Naive thymus-derived CD4-positive, alpha-beta T cell (primary cell): ENCODE measurements around the gene EPS8L2. TPM values are rescaled to one million over a fixed set of nuclear protein-coding genes. Genes with fewer than 3 reads are reported as not detected.

Source experiments
- ATAC-seq: fragments of 150-1000 bp; cut with Tn5 transposase; 2 replicates; pipeline ENCODE4 v1.10.0; 2021; ENCODE audit warnings: mild to moderate bottlenecking, moderate library complexity
- CTCF ChIA-PET: fragments of 350-600 bp; sonication (Branson Sonifier 250); formaldehyde crosslinking; loops from one replicate; lab custom pipeline; 2021; ENCODE audit warnings: antibody characterized with exemption; lab: Charles Lee
- POLR2A ChIA-PET: fragments of 350-600 bp; sonication (Branson Sonifier 250); formaldehyde crosslinking; loops from one replicate; lab custom pipeline; 2021; ENCODE audit warnings: antibody characterized with exemption, inconsistent platforms; lab: Charles Lee
- DNase-seq, 9 donors: peaks; one replicate each; pipeline versions ENCODE4 v3.0.0 to v3.0.0-alpha.2; 2020 to 2022; ENCODE audit warnings: mixed read lengths in 1 of 9
- H3K27ac ChIP-seq: one replicate; pipeline ENCODE4 v1.7.0; 2013; ENCODE audit warnings: mild to moderate bottlenecking, low read depth, low read length, moderate library complexity
- H3K27me3 ChIP-seq, 2 donors: one replicate each; pipeline ENCODE4 v1.7.0; 2013; ENCODE audit warnings: low read length in 2 of 2, mild to moderate bottlenecking in 2 of 2, moderate library complexity in 2 of 2; ENCODE audit not compliant: control insufficient read depth in 2 of 2, insufficient read depth in 2 of 2
- H3K36me3 ChIP-seq, 3 experiments: 1 replicate in 2 of 3; 2 replicates in 1 of 3; pipeline ENCODE4 v1.7.0; 2013; ENCODE audit warnings: low read length in 3 of 3, mild to moderate bottlenecking in 3 of 3, moderate library complexity in 1 of 3; ENCODE audit not compliant: insufficient read depth in 3 of 3, control insufficient read depth in 2 of 3
- H3K4me1 ChIP-seq, 2 donors: one replicate each; pipeline ENCODE4 v1.7.0; 2013; ENCODE audit warnings: low read length in 2 of 2, mild to moderate bottlenecking in 2 of 2, moderate library complexity in 1 of 2; ENCODE audit not compliant: control insufficient read depth in 2 of 2, insufficient read depth in 2 of 2
- H3K4me3 ChIP-seq: 2 replicates; pipeline ENCODE4 v1.7.0; 2013; ENCODE audit warnings: mild to moderate bottlenecking, low read length
- H3K9me3 ChIP-seq, 3 experiments: 1 replicate in 2 of 3; 2 replicates in 1 of 3; pipeline ENCODE4 v1.7.0; 2013; ENCODE audit warnings: low read length in 3 of 3; ENCODE audit not compliant: control insufficient read depth in 2 of 3
- H3K27ac Mint-ChIP-seq, 9 donors: one replicate each; pipeline ENCODE4 v1.8.0; 2020 to 2022; ENCODE audit warnings: mixed read lengths in 9 of 9, mild to moderate bottlenecking in 8 of 9, moderate library complexity in 5 of 9, inconsistent platforms in 2 of 9
- H3K27me3 Mint-ChIP-seq, 5 donors: one replicate each; pipeline ENCODE4 v1.8.0; 2021 to 2022; ENCODE audit warnings: mixed read lengths in 5 of 5, mild to moderate bottlenecking in 1 of 5
- H3K36me3 Mint-ChIP-seq, 5 donors: one replicate each; pipeline ENCODE4 v1.8.0; 2020 to 2022; ENCODE audit warnings: mixed read lengths in 5 of 5, mild to moderate bottlenecking in 3 of 5, inconsistent platforms in 1 of 5
- H3K4me1 Mint-ChIP-seq, 7 donors: one replicate each; pipeline ENCODE4 v1.8.0; 2020 to 2022; ENCODE audit warnings: mixed read lengths in 7 of 7, mild to moderate bottlenecking in 3 of 7, inconsistent platforms in 1 of 7
- H3K4me3 Mint-ChIP-seq, 10 donors: one replicate each; pipeline ENCODE4 v1.8.0; 2020 to 2022; ENCODE audit warnings: mild to moderate bottlenecking in 10 of 10, mixed read lengths in 10 of 10, moderate library complexity in 6 of 10, inconsistent platforms in 2 of 10
- H3K9me3 Mint-ChIP-seq, 11 donors: one replicate each; pipeline ENCODE4 v1.8.0; 2020 to 2022; ENCODE audit warnings: mixed read lengths in 11 of 11, mild to moderate bottlenecking in 4 of 11, inconsistent platforms in 1 of 11, moderate library complexity in 1 of 11
- intact Hi-C, 2 donors: fragments of 100-400 bp; cut with micrococcal nuclease; formaldehyde crosslinking; loops; one replicate each; pipeline ENCODE4 v1.15.1; 2023
- polyA plus RNA-seq, 2 donors: library from polyadenylated mRNA; unstranded; fragments of 300-500 nt; fragmentation: Illumina TruSeq; gene quantifications; one replicate each; pipeline ENCODE4 v1.2.3, GENCODE V29; 2021
- total RNA-seq, 6 experiments: library from RNA in 5 of 6; stranded (reverse) in 5 of 6; gene quantifications; 1 replicate in 5 of 6; 2 replicates in 1 of 6; pipeline ENCODE4 v1.2.3 and lab custom pipeline; 2021 to 2026

Gene EPS8L2
- total and polyA plus RNA-seq, 7 experiments from 2014 or later = 4.5 to 16.6 (median 7.4) TPM

GRCh38 chr11:678297-678696 lies 27.7 kb upstream of the EPS8L2 start:
- no peak overlapping the region for H3K4me3 ChIP-seq
- intact Hi-C loops = no loop called here
- Mint-ChIP-seq H3K36me3 (peaks cover 13 to 39% (median 21%) of the 10 kb centered on the region in 5 donors), H3K4me1 (peaks cover 0 to 4% (median 0%) of the 10 kb centered on the region in 7 donors), H3K27ac (peak overlapping the region in 4 of 9 donors; percentile 17 to 59 (median 24)), H3K27me3 (no peaks in the 10 kb centered on the region), H3K9me3 (no peaks in the 10 kb centered on the region), H3K4me3 (no peak overlapping the region)
- no peak for DNase-seq
- no peak for ATAC-seq
- no peak overlapping the region for H3K27ac ChIP-seq
- ChIA-PET POLR2A (no interaction called here), CTCF (interaction anchor here (0.6 kb wide), 1 partner anchor 8 kb away, joined by 3 read pairs; no protein-coding TSS in a partner anchor)
- H3K4me1 ChIP-seq = no peaks in the 10 kb centered on the region
- peaks cover 0 to 9% (median 0%) of the 10 kb centered on the region in 3 experiments for H3K9me3 ChIP-seq
- no peaks in the 10 kb centered on the region for H3K27me3 ChIP-seq
- H3K36me3 ChIP-seq = peaks cover 0 to 73% (median 21%) of the 10 kb centered on the region in 3 experiments

- Histone ChIP-seq H3K36me3 (peaks cover 0 to 73% (median 18%) of the 10 kb centered on the region in 3 experiments), H3K27ac (no peak overlapping the region), H3K27me3 (no peaks in the 10 kb centered on the region), H3K4me3 (no peak overlapping the region), H3K9me3 (peaks cover 0 to 9% (median 0%) of the 10 kb centered on the region in 3 experiments), H3K4me1 (no peaks in the 10 kb centered on the region)
- no peak overlapping the region for H3K27ac Mint-ChIP-seq
- intact Hi-C loops = no loop called here
- ATAC-seq (no peak), DNase-seq (no peak)
- no peaks in the 10 kb centered on the region for H3K27me3 Mint-ChIP-seq
- POLR2A ChIA-PET = interaction anchor here (1.6 kb wide), 1 partner anchor 11 kb away, joined by 3 read pairs; no protein-coding TSS in a partner anchor
- H3K9me3 Mint-ChIP-seq = peaks cover 0 to 4% (median 0%) of the 10 kb centered on the region in 11 donors
- H3K36me3 Mint-ChIP-seq = peaks cover 19 to 37% (median 23%) of the 10 kb centered on the region in 5 donors
- H3K4me3 Mint-ChIP-seq = no peak overlapping the region
- CTCF ChIA-PET = no interaction called here
- peaks cover 0 to 4% (median 0%) of the 10 kb centered on the region in 7 donors for H3K4me1 Mint-ChIP-seq
Measured at GRCh38 chr11:679271-680207, 26.5 kb upstream of the EPS8L2 start.

GRCh38 chr11:680476-680875 lies 25.6 kb upstream of the EPS8L2 start:
- Histone ChIP-seq H3K9me3 (peaks cover 0 to 9% (median 0%) of the 10 kb centered on the region in 3 experiments), H3K36me3 (peaks cover 0 to 77% (median 18%) of the 10 kb centered on the region in 3 experiments), H3K4me3 (no peak overlapping the region), H3K27ac (no peak overlapping the region), H3K4me1 (no peaks in the 10 kb centered on the region), H3K27me3 (no peaks in the 10 kb centered on the region)
- POLR2A ChIA-PET = interaction anchor here (1.6 kb wide), 1 partner anchor 10 kb away, joined by 3 read pairs; no protein-coding TSS in a partner anchor
- H3K4me1 Mint-ChIP-seq = peaks cover 0 to 4% (median 0%) of the 10 kb centered on the region in 7 donors
- DNase-seq = no peak
- no peak for ATAC-seq
- intact Hi-C loops = no loop called here
- CTCF ChIA-PET = no interaction called here
- peak overlapping the region in 1 of 9 donors; percentile 11 for H3K27ac Mint-ChIP-seq
- H3K27me3 Mint-ChIP-seq = no peaks in the 10 kb centered on the region
- H3K9me3 Mint-ChIP-seq = peaks cover 0 to 4% (median 0%) of the 10 kb centered on the region in 11 donors
- peaks cover 19 to 39% (median 25%) of the 10 kb centered on the region in 5 donors for H3K36me3 Mint-ChIP-seq
- no peak overlapping the region for H3K4me3 Mint-ChIP-seq

GRCh38 chr11:680970-681369 lies 25.1 kb upstream of the EPS8L2 start:
- no peak for DNase-seq
- peaks cover 0 to 9% (median 0%) of the 10 kb centered on the region in 3 experiments for H3K9me3 ChIP-seq
- peaks cover 0 to 81% (median 18%) of the 10 kb centered on the region in 3 experiments for H3K36me3 ChIP-seq
- ATAC-seq = no peak
- no peaks in the 10 kb centered on the region for H3K27me3 ChIP-seq
- Mint-ChIP-seq H3K36me3 (peaks cover 19 to 39% (median 25%) of the 10 kb centered on the region in 5 donors), H3K27me3 (no peaks in the 10 kb centered on the region), H3K9me3 (peaks cover 0 to 4% (median 0%) of the 10 kb centered on the region in 11 donors), H3K4me1 (peaks cover 0 to 4% (median 0%) of the 10 kb centered on the region in 7 donors), H3K27ac (no peak overlapping the region), H3K4me3 (no peak overlapping the region)
- no peak overlapping the region for H3K27ac ChIP-seq
- CTCF ChIA-PET = interaction anchor here (0.6 kb wide), 1 partner anchor 40 kb away, joined by 5 read pairs; no protein-coding TSS in a partner anchor
- POLR2A ChIA-PET = interaction anchor here (0.6 to 1.6 kb wide), 3 partner anchors 9 to 15 kb away, joined by 3 read pairs; no protein-coding TSS in a partner anchor
- no peaks in the 10 kb centered on the region for H3K4me1 ChIP-seq
- H3K4me3 ChIP-seq = no peak overlapping the region
- intact Hi-C loops = no loop called here

- POLR2A ChIA-PET = interaction anchor here (0.6 kb wide), 2 partner anchors 14 to 34 kb away, joined by 3 read pairs; no protein-coding TSS in a partner anchor
- H3K4me1 Mint-ChIP-seq = peaks cover 8 to 21% (median 13%) of the 10 kb centered on the region in 7 donors
Measured at GRCh38 chr11:686451-687243, 19.4 kb upstream of the EPS8L2 start.

More at GRCh38 chr11:686451-687243, 19.4 kb upstream of the EPS8L2 start:
- peaks cover 25 to 53% (median 31%) of the 10 kb centered on the region in 5 donors for H3K36me3 Mint-ChIP-seq
- Histone ChIP-seq H3K4me3 (no peak overlapping the region), H3K27ac (no peak overlapping the region), H3K36me3 (peaks cover 0 to 69% (median 16%) of the 10 kb centered on the region in 3 experiments), H3K4me1 (peaks cover 0 to 14% of the 10 kb centered on the region in 2 donors), H3K27me3 (no peaks in the 10 kb centered on the region), H3K9me3 (peaks cover 0 to 9% (median 0%) of the 10 kb centered on the region in 3 experiments)
- DNase-seq = no peak
- peaks cover 0 to 4% (median 0%) of the 10 kb centered on the region in 11 donors for H3K9me3 Mint-ChIP-seq
- no peak for ATAC-seq
- H3K27ac Mint-ChIP-seq = peak overlapping the region in 2 of 9 donors; percentile 28 to 70
- CTCF ChIA-PET = interaction anchor here (0.7 kb wide), 1 partner anchor 67 kb away, joined by 3 read pairs; no protein-coding TSS in a partner anchor
- no peaks in the 10 kb centered on the region for H3K27me3 Mint-ChIP-seq
- peak overlapping the region in 1 of 10 donors; percentile 7 for H3K4me3 Mint-ChIP-seq
- intact Hi-C loops = no loop called here
